Esophagus muscularis mucosa (tissue), 4 donors: Measurements from ENCODE around the gene PNMA1. TPM values are rescaled to one million over a fixed set of nuclear protein-coding genes. Genes with fewer than 3 reads are reported as not detected.
A peak's percentile ranks its signal among the peaks of the same experiment; 100 is the strongest.

Source experiments
- DNase-seq: peaks from one replicate; pipeline ENCODE4 v3.0.0-alpha.2; 2017; ENCODE audit errors: extremely low spot score
- H3K27ac ChIP-seq, 4 donors: fragments of 200-600 bp; sonication (generic); replicated peaks in 1 of 4; 1 replicate in 3 of 4; 2 replicates in 1 of 4; pipeline ENCODE4 v1.5.1; 2016 to 2019; ENCODE audit warnings: mild to moderate bottlenecking in 1 of 4
- H3K27me3 ChIP-seq, 4 donors: fragments of 200-600 bp; sonication (generic); one replicate each; pipeline versions ENCODE4 v1.5.1 to v1.6.0; 2016 to 2019
- H3K36me3 ChIP-seq, 4 donors: fragments of 200-600 bp; sonication (generic); one replicate each; pipeline ENCODE4 v1.5.1; 2016 to 2019
- H3K4me1 ChIP-seq, 4 donors: fragments of 200-600 bp; sonication (generic); one replicate each; pipeline ENCODE4 v1.5.1; 2016 to 2019
- H3K4me3 ChIP-seq, 4 donors: fragments of 200-600 bp; sonication (generic); 1 replicate in 2 of 4; 2 replicates in 2 of 4; pipeline ENCODE4 v1.5.1; 2016 to 2019; ENCODE audit warnings: mild to moderate bottlenecking in 4 of 4, moderate library complexity in 1 of 4
- H3K9me3 ChIP-seq, 4 donors: fragments of 200-600 bp; sonication (generic); 1 replicate in 3 of 4; 2 replicates in 1 of 4; pipeline ENCODE4 v1.5.1; 2016 to 2019
- CTCF ChIP-seq, 3 experiments: fragments of 200-600 bp in 2 of 3; fragments of 450-650 bp in 1 of 3; sonication (generic) in 2 of 3; IDR thresholded peaks; one replicate each; pipeline ENCODE4 v1.5.1; 2017 to 2019; ENCODE audit warnings: antibody characterized with exemption in 3 of 3, mild to moderate bottlenecking in 2 of 3, moderate library complexity in 1 of 3
- EP300 ChIP-seq: sonication (generic); formaldehyde crosslinking; IDR thresholded peaks from one replicate; pipeline ENCODE4 v1.6.1; 2017; ENCODE audit warnings: antibody characterized with exemption
- POLR2A ChIP-seq: fragments of 450-650 bp; IDR thresholded peaks from one replicate; pipeline ENCODE4 v1.6.1; 2017; ENCODE audit warnings: antibody characterized with exemption, moderate library complexity, mild to moderate bottlenecking, low read depth
- POLR2AphosphoS5 ChIP-seq, 2 donors: sonication (generic); formaldehyde crosslinking; IDR thresholded peaks; one replicate each; pipeline ENCODE4 v1.6.1; 2017; ENCODE audit warnings: antibody characterized with exemption in 2 of 2
- WGBS: methylation state at CpG from one replicate; pipeline ENCODE4 v1.1.5; 2018; 5-methylcytosine and 5-hydroxymethylcytosine counted together
- intact Hi-C: fragments of 100-400 bp; cut with DNase I; formaldehyde crosslinking; loops from one replicate; pipeline ENCODE4 v1.15.1; 2023
- total RNA-seq, 4 donors: library from RNA; depleted of rRNA; stranded (reverse); fragments of >200 nt; gene quantifications; one replicate each; pipeline versions ENCODE4 v1.1.0 to v1.2.1, GENCODE V29; 2016

PNMA1 gene, protein sequence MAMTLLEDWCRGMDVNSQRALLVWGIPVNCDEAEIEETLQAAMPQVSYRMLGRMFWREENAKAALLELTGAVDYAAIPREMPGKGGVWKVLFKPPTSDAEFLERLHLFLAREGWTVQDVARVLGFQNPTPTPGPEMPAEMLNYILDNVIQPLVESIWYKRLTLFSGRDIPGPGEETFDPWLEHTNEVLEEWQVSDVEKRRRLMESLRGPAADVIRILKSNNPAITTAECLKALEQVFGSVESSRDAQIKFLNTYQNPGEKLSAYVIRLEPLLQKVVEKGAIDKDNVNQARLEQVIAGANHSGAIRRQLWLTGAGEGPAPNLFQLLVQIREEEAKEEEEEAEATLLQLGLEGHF
- 10 to 100 TPM; 34.8 to 74.2 (median 55.0) TPM for total RNA-seq

DNA sequence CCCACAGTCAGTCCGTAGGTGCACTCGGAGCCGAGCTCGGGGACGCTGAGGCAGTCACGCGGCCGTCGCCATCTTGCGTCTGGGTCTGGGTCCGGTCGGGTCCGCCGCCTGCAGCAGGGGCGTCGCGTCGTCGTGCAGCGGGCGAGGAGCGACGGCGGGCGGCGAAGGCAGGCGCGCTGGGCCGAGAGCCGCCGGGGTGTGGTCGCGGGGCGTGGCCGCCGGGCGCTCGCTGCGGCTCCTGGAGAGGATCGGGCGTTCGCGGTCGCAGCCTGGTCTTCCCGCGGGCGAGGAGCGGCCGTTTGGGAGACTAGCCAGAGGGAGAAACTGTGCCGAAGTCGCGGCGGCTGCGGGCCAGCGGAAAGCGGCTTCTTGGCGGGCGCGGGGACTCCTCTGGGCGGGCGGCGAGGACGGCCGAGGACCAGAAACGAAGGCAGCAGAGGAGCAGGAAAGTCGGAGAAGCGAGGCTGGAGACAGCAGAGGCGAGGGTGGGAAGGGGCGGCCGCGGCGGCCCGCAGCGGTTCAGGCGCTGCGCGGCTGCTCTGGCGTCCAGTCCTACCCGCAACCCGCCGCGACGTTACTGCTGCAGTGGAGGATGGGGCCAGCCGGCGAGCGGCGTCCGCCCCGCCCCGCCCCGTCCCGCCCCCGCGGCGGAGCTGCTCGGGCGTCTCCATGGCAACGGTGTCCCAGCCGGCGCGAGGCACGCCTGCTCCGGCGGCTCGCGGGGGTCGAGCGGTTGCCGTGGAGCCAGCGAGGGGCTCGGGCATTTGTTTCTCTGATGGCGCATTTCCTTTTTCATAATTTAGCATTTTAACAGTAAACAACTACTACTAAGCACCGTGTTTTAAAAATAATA, at the start of gene PNMA1:
PNMA1 (minus strand) TSS at position 582 of the 853 bp plus-strand sequence. CDS start 745 bp downstream, outside the sequence.
- WGBS = 0% methylated on average over 37 of the region's 113 CpGs
- H3K9me3 ChIP-seq = no peaks in the 10 kb centered on the region
- H3K27me3 ChIP-seq = no peaks in the 10 kb centered on the region
- DNase-seq = no peak
- intact Hi-C loops = loop anchor here (10.0 kb wide), 1 partner anchor 209 kb away; no protein-coding TSS in a partner anchor
- H3K4me1 ChIP-seq = peaks cover 35 to 72% (median 67%) of the 10 kb centered on the region in 4 donors
- TF ChIP-seq POLR2A (peak; percentile 67), POLR2AphosphoS5 (IDR thresholded peaks at IDR 0.05) (peak; percentile 86 to 92), EP300 (no peak), CTCF (IDR thresholded peaks at IDR 0.05) (no peak)
- peaks cover 7 to 34% (median 20%) of the 10 kb centered on the region in 4 donors for H3K36me3 ChIP-seq
- peak within 1 kb of the TSS; percentile 88 to 98 (median 96) for H3K27ac ChIP-seq
- H3K4me3 ChIP-seq = peak within 1 kb of the TSS; percentile 70 to 97 (median 77)

- intact Hi-C loops = no loop called here
- DNase-seq = no peak
- Histone ChIP-seq H3K36me3 (no peaks in the 10 kb centered on the region), H3K9me3 (no peaks in the 10 kb centered on the region), H3K27me3 (no peaks in the 10 kb centered on the region), H3K27ac (peak overlapping the region; percentile 98 to 100 (median 99)), H3K4me3 (no peak overlapping the region), H3K4me1 (peaks cover 77 to 91% (median 88%) of the 10 kb centered on the region in 4 donors)
- TF ChIP-seq CTCF (IDR thresholded peaks at IDR 0.05) = no peak
- TF ChIP-seq POLR2AphosphoS5 (IDR thresholded peaks at IDR 0.05) = no peak
- WGBS = 55% methylated on average over 3 of the region's 3 CpGs
Observed at GRCh38 chr14:73763396-73763795, 49.2 kb upstream of the PNMA1 start.

DNA sequence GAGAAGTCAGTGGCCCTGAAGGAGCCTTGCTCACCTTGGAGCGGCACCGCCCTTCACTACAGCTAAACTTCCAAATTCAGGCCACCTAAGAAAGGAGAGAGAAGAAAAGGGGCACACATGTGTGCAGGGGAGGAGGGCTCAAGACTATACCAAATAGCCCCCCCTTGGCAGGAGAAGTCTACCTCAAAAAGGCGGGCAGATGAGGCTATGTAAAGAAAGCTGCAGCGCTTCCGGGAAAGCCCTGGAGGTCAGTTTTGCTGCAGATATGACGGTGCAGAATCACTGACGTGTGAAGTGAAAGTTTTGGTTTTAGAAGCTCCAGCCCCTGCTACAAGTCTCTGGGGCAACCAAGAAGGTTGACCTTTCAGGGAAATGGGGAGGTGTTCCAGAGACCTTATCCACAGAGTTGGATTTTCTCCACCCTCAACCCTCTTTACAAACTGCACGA, 48.2 kb upstream of the PNMA1 start:
- intact Hi-C loops = no loop called here
- WGBS = 50% methylated on average over 8 of the region's 8 CpGs
- H3K27ac ChIP-seq = peak overlapping the region; percentile 98 to 100 (median 99)

More for the DNA sequence above, 48.2 kb upstream of the PNMA1 start:
- H3K4me1 ChIP-seq = peaks cover 77 to 91% (median 88%) of the 10 kb centered on the region in 4 donors
- TF ChIP-seq EP300 = no peak
- TF ChIP-seq POLR2A = no peak
- no peak for TF ChIP-seq CTCF (IDR thresholded peaks at IDR 0.05)
- no peak for TF ChIP-seq POLR2AphosphoS5 (IDR thresholded peaks at IDR 0.05)
- H3K9me3 ChIP-seq = no peaks in the 10 kb centered on the region
- no peak for DNase-seq
- H3K27me3 ChIP-seq = no peaks in the 10 kb centered on the region
- no peaks in the 10 kb centered on the region for H3K36me3 ChIP-seq
- no peak overlapping the region for H3K4me3 ChIP-seq
